ENCODE measurements around the gene TENM3. TPM values are rescaled to one million over a fixed set of nuclear protein-coding genes. Genes with fewer than 3 reads are reported as not detected.
A peak's percentile ranks its signal among the peaks of the same experiment; 100 is the strongest.
"Not testable (repeated sequence)": the region's sequence is repeated elsewhere in the genome, so short reads cannot be mapped to it uniquely, and the experiment has no call there.

The TENM3 gene
- total and polyA plus RNA-seq, 2 donors = 2.8 to 26.6 TPM

DNA sequence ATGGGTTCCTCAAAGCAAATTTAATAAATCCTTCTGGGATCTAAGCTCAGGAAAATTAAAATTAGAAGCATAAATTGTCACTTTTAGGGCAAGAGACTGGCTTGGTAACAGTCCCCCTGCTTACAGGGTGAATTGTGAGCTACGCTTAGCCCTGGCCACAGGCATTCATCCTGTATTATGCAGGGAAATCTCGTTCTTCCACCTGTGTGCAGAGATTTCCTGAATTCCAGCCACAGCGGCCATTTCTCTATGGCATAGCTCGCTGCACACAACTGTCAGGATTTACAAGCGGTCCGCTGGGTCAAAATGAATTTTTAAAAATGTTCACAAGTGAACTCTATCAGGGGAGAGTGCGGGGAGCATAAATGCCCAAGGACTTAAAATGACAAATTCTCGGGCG, 562.1 kb downstream of the TENM3 start:
- no peak for DNase-seq (ENCODE audit: extremely low spot score)
- H3K4me3 ChIP-seq (ENCODE audit: low read depth, low read length) = no peak overlapping the region
- no peaks in the 10 kb centered on the region for H3K36me3 ChIP-seq (ENCODE audit: insufficient read depth)
- 80% methylated on average over 9 of the region's 9 CpGs for WGBS
- no peaks in the 10 kb centered on the region for H3K4me1 ChIP-seq (ENCODE audit: insufficient read depth)
- no peak overlapping the region for H3K27ac ChIP-seq (ENCODE audit: low read depth)

DNA sequence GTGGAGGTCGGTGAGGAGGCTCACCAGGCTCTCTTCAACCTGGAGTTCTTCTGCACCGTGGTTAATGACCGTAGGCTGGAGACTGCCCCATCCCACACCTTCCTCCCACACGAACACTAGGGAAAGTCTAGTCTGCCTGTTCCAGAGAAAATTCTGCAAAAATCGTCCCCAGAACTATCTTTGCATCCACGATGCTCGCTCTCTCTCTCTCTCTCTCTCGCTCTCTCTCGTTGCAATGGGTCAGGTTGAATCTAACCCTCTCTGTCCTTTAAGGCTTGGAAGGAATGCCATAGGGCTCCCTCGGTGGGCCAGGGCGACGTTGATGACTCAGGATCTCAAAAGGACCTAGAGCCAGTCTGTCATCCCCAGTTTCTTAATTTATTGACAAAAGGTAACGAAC, 562.5 kb downstream of the TENM3 start:
- no peaks in the 10 kb centered on the region for H3K36me3 ChIP-seq (ENCODE audit: insufficient read depth)
- H3K27ac ChIP-seq (ENCODE audit: low read depth) = no peak overlapping the region
- H3K4me1 ChIP-seq (ENCODE audit: insufficient read depth) = no peaks in the 10 kb centered on the region
- 65% methylated on average over 13 of the region's 13 CpGs for WGBS
- no peak overlapping the region for H3K4me3 ChIP-seq (ENCODE audit: low read depth, low read length)
- DNase-seq (ENCODE audit: extremely low spot score) = no peak

DNA sequence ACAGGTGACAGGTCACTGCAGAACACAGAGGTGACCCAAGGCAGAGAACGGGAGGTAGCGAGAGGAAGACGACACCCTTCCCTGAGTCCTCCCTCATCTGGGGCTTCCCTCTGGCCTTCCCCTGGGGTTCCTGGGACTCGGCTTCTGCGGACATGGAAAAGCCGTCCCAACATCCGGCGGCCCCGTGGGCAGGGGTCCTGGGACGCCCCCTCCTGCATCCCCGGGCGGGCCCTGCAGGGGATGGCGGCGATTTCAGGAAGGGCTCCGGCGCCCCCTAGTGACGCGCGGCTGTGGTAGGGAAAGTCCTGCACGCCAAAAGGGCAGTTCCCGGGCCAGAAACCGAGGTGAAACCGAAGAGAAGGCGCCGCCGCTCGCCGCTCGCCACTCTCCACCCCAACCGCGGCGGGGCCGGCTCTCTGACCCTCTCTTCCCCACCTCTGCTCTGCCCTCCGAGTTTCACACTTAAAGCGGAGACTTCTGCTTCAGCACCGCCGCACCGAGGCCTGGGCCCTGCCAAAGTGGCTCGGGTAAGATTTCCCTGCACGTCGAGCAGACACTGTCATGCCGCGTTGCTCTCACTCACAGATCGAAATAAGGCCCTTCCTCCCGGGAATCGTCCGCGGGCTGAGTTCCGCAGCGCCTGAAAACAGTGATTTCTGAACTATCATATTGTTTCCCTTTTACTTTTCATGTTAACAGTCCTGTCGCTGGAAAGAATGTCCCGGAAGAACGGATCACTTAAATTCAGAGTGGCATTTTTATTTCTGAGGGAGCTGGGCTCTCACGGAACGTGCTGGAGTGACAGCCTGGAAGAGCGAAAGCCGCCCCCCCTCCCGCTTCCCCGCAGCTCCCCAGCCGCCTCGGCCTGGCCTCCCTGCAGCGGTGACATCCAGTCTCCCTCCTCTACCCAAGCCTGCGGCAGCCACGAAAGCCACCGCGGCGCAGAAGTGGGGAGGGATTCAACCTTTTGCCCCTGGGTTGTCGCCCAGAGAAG, 563.4 kb downstream of the TENM3 start:
- H3K27ac ChIP-seq (ENCODE audit: low read depth) = no peak overlapping the region
- peak; percentile 43 for DNase-seq (ENCODE audit: extremely low spot score)
- 11% methylated on average over 68 of the region's 68 CpGs for WGBS
- no peaks in the 10 kb centered on the region for H3K4me1 ChIP-seq (ENCODE audit: insufficient read depth)
- H3K36me3 ChIP-seq (ENCODE audit: insufficient read depth) = no peaks in the 10 kb centered on the region
- peak overlapping the region; percentile 37 for H3K4me3 ChIP-seq (ENCODE audit: low read depth, low read length)

DNA sequence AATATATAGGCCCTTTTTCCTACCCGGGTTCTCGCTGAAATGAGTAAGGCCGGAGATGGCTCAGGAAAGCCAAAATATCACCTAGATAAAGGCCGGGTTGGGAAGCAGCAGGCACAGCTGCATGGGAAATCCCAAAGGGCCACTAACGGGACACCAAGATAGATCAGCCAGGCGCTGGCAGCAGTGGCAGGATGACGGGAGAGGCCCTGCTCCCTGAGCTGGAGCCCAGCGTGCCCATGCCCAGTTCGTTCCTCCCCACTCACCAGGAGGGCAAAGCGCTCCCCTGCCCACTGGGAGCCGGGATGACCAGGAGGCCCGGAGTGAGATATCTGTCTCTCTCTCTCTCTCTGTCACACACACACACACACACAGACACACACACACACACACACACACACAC, 564.1 kb downstream of the TENM3 start:
- 91% methylated on average over 12 of the region's 12 CpGs for WGBS
- Histone ChIP-seq H3K4me3 (ENCODE audit: low read depth, low read length) (peak overlapping the region; percentile 37), H3K4me1 (ENCODE audit: insufficient read depth) (no peaks in the 10 kb centered on the region), H3K27ac (ENCODE audit: low read depth) (no peak overlapping the region), H3K36me3 (ENCODE audit: insufficient read depth) (no peaks in the 10 kb centered on the region)
- DNase-seq (ENCODE audit: extremely low spot score) = no peak

DNA sequence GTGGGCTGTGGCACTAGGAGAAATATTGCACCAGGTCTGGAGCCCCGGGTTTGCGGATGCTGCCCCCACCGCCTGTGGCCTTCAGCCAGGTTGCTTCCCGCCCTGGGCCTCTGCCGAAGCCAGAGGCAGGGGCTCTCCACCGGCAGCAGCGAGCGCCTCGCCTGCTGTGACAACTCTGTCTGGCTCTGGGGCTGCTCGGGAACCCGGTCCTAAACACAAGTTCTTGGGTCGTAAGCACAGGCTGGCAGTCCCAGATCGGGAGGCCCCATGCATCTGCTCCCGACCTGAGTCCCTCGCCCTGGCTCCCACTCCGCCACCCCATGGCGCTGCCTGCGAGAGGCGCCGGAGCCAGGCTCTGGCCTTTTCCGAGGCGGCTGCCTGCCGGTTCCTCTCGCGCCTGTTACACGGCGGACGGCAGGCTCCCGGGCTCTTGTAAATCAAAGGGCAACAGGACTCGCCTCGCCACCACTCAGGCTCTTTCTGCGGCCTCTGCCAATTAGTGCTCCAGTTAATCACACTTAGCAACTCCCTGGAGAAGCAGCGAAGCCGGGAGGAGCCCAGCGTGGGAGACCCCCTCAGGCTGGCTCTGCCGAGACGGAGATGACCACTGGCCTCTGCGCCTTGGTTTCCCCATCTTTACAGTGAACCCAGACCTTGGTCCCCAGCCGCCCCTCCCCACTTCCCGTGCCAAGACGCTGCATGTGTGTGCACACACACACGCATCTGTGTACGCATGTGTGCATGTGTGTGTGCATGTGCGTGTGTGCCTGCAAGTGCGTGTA, 564.8 kb downstream of the TENM3 start:
- no peak for DNase-seq (ENCODE audit: extremely low spot score)
- no peak overlapping the region for H3K4me3 ChIP-seq (ENCODE audit: low read depth, low read length)
- 97% methylated on average over 45 of the region's 45 CpGs for WGBS
- H3K36me3 ChIP-seq (ENCODE audit: insufficient read depth) = no peaks in the 10 kb centered on the region
- no peaks in the 10 kb centered on the region for H3K4me1 ChIP-seq (ENCODE audit: insufficient read depth)
- H3K27ac ChIP-seq (ENCODE audit: low read depth) = no peak overlapping the region

DNA sequence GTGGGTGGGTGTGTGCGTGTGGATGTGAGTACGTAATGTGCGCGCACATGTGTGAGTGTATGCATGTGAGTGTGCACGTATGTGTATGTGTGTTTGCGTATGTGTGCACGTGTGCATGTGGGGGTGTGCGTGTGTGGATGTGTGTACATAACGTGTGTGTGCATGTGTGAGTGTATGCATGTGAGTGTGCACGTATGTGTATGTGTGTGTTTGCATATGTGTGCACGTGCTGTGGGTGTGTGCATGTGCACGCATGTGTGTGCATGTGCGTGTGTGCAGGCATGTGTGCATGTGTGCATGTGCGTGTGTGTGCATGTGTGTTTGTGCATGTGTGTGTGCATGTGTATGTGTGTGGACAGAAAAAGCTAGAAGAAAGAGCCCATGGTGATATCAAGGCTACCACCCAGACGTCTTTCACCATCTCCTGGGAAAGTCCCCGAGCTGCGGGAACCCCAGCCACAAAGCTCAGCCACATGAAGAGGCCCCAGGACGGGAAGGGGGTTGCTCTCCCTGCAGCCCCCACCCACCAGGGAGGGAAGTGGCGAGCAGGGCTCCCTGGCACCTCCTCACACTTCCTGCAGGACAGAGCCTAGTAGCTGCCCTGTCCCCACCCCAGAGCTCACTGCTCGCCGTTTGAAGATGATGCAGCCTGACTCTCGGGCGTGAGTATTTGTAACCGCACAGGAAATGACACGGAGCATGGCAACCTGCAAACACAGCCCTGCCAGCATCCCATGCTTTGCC, 565.6 kb downstream of the TENM3 start:
- WGBS = 86% methylated on average over 25 of the region's 25 CpGs
- Histone ChIP-seq H3K4me1 (ENCODE audit: insufficient read depth) (no peaks in the 10 kb centered on the region), H3K27ac (ENCODE audit: low read depth) (no peak overlapping the region), H3K4me3 (ENCODE audit: low read depth, low read length) (no peak overlapping the region), H3K36me3 (ENCODE audit: insufficient read depth) (no peaks in the 10 kb centered on the region)
- no peak for DNase-seq (ENCODE audit: extremely low spot score)

DNA sequence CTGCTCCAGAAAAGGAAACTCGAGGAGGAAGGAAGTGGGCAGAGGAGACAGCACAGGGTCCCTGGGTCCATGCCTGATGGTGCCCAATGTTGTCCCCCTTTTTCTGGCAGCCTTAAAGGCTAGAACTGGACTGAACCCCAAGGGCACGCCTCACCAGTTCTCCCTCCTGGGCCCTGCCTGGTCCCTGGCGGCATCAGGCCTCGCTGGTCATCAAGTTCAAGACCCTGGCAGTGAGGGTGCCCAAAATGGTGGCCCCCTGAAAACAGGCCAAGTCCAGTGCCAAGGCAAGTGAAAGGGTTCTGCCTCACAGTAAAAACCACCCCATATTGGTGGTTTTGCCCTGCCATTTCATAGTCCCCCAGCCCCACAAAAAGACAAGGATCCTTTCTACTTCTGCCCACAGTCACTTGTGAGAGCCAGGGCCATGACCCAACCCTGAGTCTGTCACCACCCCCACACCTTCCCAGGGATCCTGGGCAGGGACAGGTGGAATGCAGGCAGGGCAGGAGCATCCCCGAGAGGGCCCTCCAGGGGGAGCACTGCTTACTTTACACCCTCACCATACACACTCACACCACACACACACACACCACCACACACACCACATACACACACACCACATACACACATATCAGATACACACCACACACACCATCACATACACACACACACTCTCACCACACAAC, 566.4 kb downstream of the TENM3 start:
- Histone ChIP-seq H3K4me1 (ENCODE audit: insufficient read depth) (no peaks in the 10 kb centered on the region), H3K27ac (ENCODE audit: low read depth) (no peak overlapping the region), H3K36me3 (ENCODE audit: insufficient read depth) (no peaks in the 10 kb centered on the region), H3K4me3 (ENCODE audit: low read depth, low read length) (no peak overlapping the region)
- DNase-seq (ENCODE audit: extremely low spot score) = no peak
- 92% methylated on average over 5 of the region's 5 CpGs for WGBS

DNA sequence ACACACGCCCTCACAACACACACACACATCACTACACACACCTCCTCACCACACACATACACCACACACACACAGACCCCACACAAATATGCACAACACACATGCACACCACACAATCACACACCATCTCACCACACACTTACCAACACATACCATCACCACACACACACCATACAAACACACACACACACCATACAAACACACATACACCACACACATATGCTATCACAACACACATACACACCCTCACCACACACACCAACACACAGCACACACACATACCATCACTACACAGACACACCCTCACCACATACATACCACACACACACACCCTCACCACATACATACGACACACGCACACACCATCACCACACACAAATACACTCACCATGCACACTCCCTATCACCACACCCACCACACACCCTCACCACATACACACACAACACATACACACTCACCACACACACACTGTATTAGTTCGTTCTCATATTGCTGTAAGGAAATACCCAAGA, 567.0 kb downstream of the TENM3 start:
- H3K4me1 ChIP-seq (ENCODE audit: insufficient read depth) = no peaks in the 10 kb centered on the region
- H3K36me3 ChIP-seq (ENCODE audit: insufficient read depth) = no peaks in the 10 kb centered on the region
- WGBS = 95% methylated on average over 4 of the region's 4 CpGs
- no peak overlapping the region for H3K4me3 ChIP-seq (ENCODE audit: low read depth, low read length)
- no peak for DNase-seq (ENCODE audit: extremely low spot score)
- no peak overlapping the region for H3K27ac ChIP-seq (ENCODE audit: low read depth)

DNA sequence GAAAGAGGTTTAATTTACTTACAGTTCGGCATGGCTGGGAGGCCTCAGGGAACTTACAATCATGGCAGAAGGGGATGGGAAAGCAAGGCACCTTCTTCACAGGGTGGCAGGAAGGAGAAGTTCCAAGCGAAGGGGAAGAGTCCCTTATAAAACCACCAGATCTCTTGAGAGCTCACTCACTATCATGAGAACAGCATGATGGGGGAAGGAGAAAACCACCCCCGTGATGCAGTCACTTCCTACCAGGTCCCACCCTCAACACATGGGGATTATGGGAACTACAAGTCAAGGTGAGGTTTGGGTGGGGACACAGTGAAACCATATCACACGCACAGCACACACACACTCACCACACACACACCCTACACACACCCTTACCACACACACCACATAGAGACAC, 569.7 kb downstream of the TENM3 start:
- DNase-seq (ENCODE audit: extremely low spot score) = no peak
- Histone ChIP-seq H3K4me1 (ENCODE audit: insufficient read depth) (no peaks in the 10 kb centered on the region), H3K36me3 (ENCODE audit: insufficient read depth) (no peaks in the 10 kb centered on the region), H3K27ac (ENCODE audit: low read depth) (no peak overlapping the region), H3K4me3 (ENCODE audit: low read depth, low read length) (no peak overlapping the region)
- 64% methylated on average over 4 of the region's 4 CpGs for WGBS

DNA sequence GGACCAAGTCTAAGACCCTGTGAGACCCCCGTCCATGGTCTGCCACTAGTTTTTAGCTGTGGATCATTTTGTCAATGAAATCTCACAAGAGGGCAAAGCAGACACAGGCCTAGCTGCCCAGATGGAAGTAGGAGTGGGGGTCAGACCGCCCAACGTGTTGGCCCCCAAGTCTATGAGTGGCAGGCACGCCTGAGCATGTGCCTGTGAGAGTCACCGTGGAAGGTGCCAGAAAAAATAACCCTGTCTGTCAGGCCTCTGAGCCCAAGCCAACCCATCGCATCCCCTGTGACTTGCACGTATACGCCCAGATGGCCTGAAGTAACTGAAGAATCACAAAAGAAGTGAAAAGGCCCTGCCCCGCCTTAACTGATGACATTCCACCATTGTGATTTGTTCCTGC, 570.9 kb downstream of the TENM3 start:
- 87% methylated on average over 8 of the region's 9 CpGs for WGBS
- H3K36me3 ChIP-seq (ENCODE audit: insufficient read depth); DNase-seq (ENCODE audit: extremely low spot score); H3K27ac ChIP-seq (ENCODE audit: low read depth); H3K4me1 ChIP-seq (ENCODE audit: insufficient read depth); H3K4me3 ChIP-seq (ENCODE audit: low read depth, low read length): not testable (repeated sequence)

DNA sequence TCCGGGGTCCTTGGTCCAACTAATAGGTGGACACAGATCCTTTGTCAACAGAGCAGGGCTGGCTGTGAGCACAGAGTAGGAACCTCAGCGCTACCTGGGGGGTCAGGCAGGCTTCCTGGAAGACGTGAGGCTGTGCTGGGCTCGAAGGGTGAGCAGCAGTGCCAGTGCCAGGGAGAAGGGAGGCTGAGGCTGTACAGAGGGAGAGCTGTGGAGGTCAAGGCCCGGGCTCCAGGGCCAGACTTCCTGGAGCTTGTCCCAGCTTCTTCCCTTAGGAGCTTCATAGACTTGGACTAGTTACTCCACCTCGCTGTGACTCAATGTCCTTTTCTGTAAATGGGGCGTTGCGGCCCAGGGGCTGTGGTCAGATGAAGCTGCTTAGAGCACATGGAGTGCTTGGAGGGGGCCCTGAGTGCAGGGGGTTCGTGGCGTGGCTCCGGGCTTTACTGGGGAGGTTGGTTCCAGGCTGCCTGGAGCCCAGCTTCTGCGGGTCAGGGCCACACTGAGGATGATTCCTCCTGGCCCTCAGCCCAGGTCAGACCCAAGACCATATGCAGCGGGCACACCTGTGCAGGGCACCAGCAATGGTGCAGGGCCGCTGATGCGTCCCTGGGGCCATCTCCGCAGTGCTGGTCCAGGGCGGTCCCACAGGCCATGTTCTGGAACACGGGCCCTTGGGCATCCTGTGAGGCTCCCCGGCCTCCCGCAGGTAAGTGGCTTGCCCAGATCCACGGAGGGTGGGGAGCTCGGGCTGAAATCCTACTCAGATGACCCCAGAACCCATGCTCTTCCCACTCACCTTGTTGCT, 575.9 kb downstream of the TENM3 start:
- Histone ChIP-seq H3K36me3 (ENCODE audit: insufficient read depth) (no peaks in the 10 kb centered on the region), H3K27ac (ENCODE audit: low read depth) (no peak overlapping the region), H3K4me1 (ENCODE audit: insufficient read depth) (no peaks in the 10 kb centered on the region), H3K4me3 (ENCODE audit: low read depth, low read length) (no peak overlapping the region)
- no peak for DNase-seq (ENCODE audit: extremely low spot score)
- 95% methylated on average over 22 of the region's 22 CpGs for WGBS

DNA sequence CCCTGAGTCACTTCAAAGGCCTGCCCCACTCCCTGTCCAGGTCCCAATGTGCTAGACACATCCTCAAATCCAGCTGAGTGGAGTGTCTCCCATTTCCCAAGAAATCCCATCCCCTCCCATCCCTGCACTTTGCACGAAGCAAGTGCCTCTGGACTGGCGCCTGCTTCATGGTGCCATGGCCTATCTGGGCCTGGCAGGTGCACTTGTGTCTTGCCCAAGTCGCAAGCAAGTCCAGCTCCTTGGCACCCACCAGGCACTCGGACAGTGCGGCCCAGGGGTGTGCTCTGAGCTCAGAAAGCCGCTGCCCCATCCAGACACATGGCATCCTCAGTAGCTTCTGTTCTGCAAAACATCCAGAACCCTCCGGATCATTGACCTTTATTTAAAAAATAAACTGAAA, 576.5 kb downstream of the TENM3 start:
- Histone ChIP-seq H3K27ac (ENCODE audit: low read depth) (no peak overlapping the region), H3K4me1 (ENCODE audit: insufficient read depth) (no peaks in the 10 kb centered on the region), H3K4me3 (ENCODE audit: low read depth, low read length) (no peak overlapping the region), H3K36me3 (ENCODE audit: insufficient read depth) (no peaks in the 10 kb centered on the region)
- no peak for DNase-seq (ENCODE audit: extremely low spot score)
- 95% methylated on average over 7 of the region's 7 CpGs for WGBS

Measured in urinary bladder (tissue), 4 donors.